Activated CD4-positive, CD25-positive, alpha-beta regulatory T cell treated with anti-CD3 and anti-CD28 coated beads, Interleukin-2, amount 50 U/mL, for 16 hours (primary cell): ENCODE measurements around the gene ARMS2.
A peak's percentile ranks its signal among the peaks of the same experiment; 100 is the strongest.

Source experiments
- DNase-seq: peaks from one replicate; pipeline ENCODE4 v3.0.0-alpha.2; 2020; ENCODE audit warnings: low read depth, low spot score

Gene ARMS2, protein sequence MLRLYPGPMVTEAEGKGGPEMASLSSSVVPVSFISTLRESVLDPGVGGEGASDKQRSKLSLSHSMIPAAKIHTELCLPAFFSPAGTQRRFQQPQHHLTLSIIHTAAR

DNA sequence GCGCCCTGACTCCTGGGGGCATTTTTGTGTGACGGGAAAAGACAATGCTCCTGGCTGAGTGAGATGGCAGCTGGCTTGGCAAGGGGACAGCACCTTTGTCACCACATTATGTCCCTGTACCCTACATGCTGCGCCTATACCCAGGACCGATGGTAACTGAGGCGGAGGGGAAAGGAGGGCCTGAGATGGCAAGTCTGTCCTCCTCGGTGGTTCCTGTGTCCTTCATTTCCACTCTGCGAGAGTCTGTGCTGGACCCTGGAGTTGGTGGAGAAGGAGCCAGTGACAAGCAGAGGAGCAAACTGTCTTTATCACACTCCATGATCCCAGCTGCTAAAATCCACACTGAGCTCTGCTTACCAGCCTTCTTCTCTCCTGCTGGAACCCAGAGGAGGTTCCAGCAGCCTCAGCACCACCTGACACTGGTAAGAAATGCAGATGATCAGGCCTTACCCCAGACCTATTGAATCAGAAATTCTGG is at the start of gene ARMS2:
Gene ARMS2 (plus strand): TSS at position 51 of the 478 bp plus-strand sequence. CDS start 75 bp downstream, at position 126.
- DNase-seq, result no peak

- DNase-seq, result peak; percentile 19
Observed at GRCh38 chr10:122407375-122408125, 46.9 kb upstream of the ARMS2 start.

DNA sequence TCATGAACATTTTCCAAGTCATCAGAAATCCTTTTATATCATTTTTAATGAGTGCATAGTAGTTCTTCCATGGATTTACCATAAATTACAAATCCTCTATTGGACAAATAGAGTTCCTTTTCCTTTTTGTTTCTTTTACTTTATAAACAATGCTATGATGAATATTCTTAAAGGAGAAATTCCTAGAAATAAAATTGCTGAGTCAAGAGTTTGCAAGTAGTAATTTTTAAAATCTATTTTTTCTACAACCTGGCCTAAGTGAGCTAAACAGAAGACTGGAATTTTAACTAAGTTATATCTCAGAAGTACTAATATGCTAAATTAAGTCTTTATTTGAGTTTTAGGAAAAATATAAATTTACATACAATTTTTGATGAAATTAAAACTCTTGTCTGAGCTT is 41.1 kb upstream of the ARMS2 start:
- no peak for DNase-seq

DNA sequence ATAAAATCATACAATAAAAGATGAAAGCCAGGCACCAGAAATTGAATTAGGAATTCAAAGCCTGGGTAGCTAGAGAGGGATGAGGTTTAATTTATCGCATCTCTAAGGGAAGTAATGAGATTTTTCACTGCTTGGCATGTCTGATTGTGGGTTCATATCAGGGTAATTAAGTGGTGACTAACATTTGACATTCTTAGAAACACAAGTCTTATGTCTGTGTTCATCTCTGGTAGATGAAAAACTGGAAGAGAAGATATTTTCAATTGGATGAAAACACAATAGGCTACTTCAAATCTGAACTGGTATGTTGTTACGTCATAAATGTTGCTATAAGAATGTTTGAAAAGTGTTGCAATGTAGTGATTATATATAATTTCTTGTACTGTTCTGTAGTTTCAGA is 36.8 kb upstream of the ARMS2 start:
- DNase-seq, result no peak

GRCh38 chr10:122419016-122419415 is 35.4 kb upstream of the ARMS2 start:
- DNase-seq, result no peak

DNA sequence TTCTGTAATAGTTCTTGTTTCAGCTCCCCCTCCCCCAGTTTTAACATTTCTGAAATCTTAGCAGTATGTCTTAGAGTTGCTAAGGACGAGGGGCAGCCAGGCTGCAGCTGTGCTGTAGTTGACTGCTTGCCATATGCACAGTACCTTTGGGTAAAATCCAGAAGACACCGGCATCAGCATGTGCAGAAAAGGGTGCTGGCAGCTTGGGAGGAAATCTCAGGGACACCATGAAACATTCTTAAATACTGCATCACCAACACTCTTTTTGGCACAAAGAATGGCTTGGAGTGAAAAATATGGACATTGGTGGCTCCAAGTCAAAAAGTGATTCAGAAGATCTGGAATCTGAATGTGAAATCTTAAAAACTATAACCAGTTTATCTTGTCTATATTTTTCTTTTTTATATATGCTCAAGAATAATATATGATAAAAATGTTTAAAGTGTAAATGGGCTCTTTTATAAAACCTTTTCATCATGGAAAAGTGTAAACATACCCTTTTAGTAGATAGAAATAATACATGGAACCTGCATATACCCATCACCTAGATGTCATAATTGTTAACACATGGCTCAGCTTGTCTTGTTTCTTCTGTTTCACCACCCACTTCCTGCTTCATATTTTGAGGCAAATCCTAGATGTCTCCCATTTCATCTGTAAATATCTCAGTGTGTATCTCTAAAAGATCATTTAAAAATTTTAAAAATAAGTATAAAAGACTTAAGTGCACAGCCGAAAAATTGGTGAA is 34.4 kb upstream of the ARMS2 start:
- DNase-seq, result no peak

DNA sequence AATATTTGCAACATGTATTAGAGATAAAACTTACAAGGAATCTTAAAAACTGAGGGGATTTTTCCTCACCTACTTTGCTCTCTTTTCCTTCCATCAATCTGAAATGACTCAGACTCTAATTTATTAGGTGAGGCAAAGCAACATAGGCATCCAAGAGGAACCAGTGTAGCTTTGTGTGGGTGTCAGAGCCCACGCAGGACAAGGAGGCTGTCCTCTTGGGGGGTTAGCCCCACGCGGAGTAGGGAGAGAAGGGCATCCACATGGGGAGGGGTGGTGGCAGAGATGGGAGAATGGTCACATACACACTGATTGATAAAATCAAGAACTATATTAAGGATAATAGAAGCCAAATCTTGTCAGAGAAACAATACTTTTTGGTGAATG is 33.8 kb upstream of the ARMS2 start:
- DNase-seq, result no peak

DNA sequence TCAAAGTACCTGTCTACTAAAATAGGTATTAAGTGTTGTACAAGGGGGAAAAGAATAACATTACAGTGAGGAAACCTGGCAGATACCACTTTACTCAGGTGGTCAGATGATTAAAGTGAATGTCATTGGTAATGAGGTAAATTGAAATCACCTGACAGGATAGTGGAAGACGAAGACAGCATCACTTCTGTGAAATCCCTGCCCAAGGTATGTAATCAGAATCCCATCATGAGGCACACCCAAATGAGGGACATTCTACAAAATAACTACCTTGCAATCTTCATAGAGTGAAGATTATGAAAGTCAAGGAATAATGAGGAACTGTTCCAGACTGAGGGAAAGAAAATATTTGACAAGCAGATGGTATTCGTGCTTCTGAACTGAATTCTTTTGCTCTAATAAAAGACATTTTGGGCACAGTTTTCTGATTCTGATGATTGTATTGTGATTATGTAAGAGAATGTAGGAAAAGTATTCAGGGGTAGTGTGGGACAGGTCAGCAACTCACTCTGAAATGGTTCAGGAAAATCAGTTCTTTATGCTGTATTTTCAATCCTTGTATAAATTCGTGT is 33.3 kb upstream of the ARMS2 start:
- no peak for DNase-seq

GRCh38 chr10:122421742-122422141 is 32.7 kb upstream of the ARMS2 start:
- no peak for DNase-seq

- DNase-seq, result no peak
Observed at GRCh38 chr10:122422266-122422989, 32.0 kb upstream of the ARMS2 start.

DNA sequence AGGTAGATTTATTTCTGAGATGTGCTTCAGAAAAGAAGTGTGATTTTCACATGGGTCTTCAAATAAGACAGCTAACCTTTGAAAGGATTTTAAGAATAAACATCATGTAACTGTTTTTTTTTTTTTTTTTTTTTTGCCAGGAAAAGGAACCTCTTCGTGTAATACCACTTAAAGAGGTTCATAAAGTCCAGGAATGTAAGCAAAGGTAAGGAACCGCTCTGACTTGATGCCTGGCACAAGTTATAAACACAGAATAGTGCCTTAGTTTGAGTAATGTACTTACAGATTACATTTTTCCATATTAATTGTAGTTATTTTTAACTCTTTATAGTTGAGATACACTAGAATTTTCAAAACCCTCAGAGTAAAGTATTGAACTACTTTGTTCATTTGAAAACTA is 30.4 kb upstream of the ARMS2 start:
- no peak for DNase-seq

DNA sequence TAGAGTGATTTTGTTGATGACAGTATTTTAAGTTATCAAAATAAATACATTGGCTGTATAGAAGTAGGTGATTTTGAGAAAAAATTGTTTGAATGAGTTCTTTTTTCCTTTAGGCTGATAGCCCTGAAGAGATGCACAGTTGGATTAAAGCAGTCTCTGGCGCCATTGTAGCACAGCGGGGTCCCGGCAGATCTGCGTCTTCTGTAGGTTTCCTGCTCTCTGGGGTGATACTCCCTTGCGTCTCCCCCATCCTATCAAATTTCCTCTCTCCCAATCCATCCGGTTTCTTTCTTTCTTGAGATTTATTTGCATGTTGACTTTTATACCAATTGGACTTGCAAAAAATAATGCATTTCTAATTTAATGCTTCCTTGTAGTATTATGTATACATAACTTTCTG is 27.6 kb upstream of the ARMS2 start:
- DNase-seq, result no peak

DNA sequence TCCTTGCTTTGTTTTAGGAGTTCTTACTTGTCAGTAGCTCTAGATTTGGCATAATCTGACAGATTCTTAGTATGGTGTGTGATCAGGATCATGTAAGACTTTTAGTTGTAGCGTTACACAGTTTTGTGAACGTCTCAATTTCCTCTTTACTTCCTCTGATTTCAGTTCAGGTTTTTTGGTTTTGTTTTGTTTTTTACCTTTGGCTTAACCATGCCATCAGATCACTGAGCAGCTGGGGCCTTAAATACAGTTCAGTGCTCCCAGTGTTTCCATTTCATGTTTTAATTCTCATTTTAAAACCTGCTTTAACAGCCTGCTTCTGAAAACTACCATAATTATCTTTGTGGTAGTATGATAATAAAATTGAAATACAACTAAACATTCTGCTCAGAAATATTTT is 27.2 kb upstream of the ARMS2 start:
- DNase-seq, result no peak

- no peak for DNase-seq
Observed at GRCh38 chr10:122435212-122435827, 19.1 kb upstream of the ARMS2 start.

DNA sequence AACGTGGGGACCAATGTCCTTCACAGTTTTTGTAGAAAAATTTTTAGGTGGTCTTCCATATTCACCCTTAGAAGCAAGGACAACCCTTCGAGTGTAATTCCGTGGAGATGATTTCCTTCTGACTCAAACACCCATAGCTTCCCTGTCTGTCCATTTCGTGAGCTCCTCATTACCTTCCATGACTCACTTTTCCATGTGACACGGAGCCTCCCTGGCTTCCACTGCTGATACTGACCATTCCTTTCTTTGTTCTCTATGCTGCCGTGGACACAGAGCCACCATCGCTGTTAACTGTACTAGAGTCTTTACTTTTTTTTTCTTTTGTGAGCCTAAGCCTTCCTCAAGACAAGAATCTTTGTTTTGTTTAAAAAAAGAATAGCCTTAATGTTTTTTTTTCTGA is 12.5 kb upstream of the ARMS2 start:
- DNase-seq, result no peak

DNA sequence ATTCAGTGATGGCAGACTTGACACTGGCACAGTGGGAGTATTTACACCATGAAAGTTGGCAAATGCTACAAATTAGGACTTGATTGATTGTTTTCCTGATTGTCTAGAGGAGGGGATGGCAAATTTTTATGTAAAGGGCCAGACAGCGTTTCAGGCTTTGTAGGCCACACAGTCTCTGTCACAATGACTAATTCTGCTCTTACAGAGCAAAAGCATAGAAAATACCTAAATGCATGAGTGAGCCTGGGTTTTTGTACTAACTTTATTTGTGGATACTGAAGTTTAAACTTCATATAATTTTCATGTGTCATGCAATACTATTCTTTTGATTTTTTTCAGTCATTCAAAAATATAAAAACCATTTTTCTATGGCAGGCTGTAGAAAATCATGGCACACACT is 9.0 kb upstream of the ARMS2 start:
- no peak for DNase-seq

- DNase-seq, result no peak
Observed at GRCh38 chr10:122445904-122446303, 8.5 kb upstream of the ARMS2 start.

GRCh38 chr10:122446668-122447423 is 7.6 kb upstream of the ARMS2 start:
- DNase-seq, result no peak

- no peak for DNase-seq
Observed at GRCh38 chr10:122448600-122448999, 5.9 kb upstream of the ARMS2 start.

DNA sequence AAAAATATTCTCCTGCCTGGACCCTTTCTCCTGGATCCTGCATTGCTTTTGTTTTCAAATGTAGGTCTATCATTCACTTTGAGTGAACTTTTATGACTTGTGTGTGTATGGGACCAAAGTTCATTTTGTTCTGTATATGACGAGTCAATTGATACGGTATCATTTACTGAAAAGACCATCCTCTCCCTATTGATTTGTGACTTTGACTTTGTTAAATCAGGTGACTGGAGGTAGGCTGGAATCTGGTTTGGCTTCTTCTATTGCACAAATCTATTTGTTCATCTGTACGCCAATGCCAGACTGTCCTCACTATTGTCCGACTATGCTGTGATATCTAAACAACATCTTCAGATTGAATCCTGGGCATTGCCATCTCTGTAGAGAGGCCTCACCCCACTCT is 5.3 kb upstream of the ARMS2 start:
- no peak for DNase-seq
